Osteoblast (primary cell): ENCODE results near the gene FADS2. TPM values are rescaled to one million over a fixed set of nuclear protein-coding genes. Genes with fewer than 3 reads are reported as not detected.

Source experiments
- DNase-seq: peaks from one replicate; pipeline ENCODE4 v3.0.0; 2011; ENCODE audit warnings: low spot score, mixed read lengths; ENCODE audit not compliant: insufficient read length; ENCODE audit errors: missing footprints
- H2AFZ ChIP-seq: 2 replicates; pipeline ENCODE4 v1.6.0; 2011; ENCODE audit warnings: mild to moderate bottlenecking, low read length
- H3K27ac ChIP-seq: 2 replicates; pipeline ENCODE4 v1.5.1; 2011; ENCODE audit warnings: mild to moderate bottlenecking, low read depth, low read length, moderate library complexity
- H3K27me3 ChIP-seq: 2 replicates; pipeline ENCODE4 v1.6.0; 2012; ENCODE audit warnings: mild to moderate bottlenecking, control low read depth, inconsistent platforms, low read length, moderate library complexity; ENCODE audit not compliant: insufficient read depth
- H3K36me3 ChIP-seq: 2 replicates; pipeline ENCODE4 v1.5.1; 2011; ENCODE audit warnings: mild to moderate bottlenecking, low read length, control low read depth, moderate library complexity; ENCODE audit not compliant: insufficient read depth
- H3K4me1 ChIP-seq: 2 replicates; pipeline ENCODE4 v1.5.1; 2011; ENCODE audit warnings: mild to moderate bottlenecking, low read length, control low read depth, moderate library complexity; ENCODE audit not compliant: insufficient read depth
- H3K4me2 ChIP-seq: 2 replicates; pipeline ENCODE4 v1.6.0; 2011; ENCODE audit warnings: mild to moderate bottlenecking, low read length; ENCODE audit not compliant: insufficient read depth
- H3K4me3 ChIP-seq: fragments of 200-600 bp; sonication (generic); 3 replicates; pipeline ENCODE4 v1.5.1; 2012; ENCODE audit warnings: mild to moderate bottlenecking, low read length, inconsistent platforms; ENCODE audit not compliant: insufficient read depth
- H3K79me2 ChIP-seq: 2 replicates; pipeline ENCODE4 v1.6.0; 2012; ENCODE audit warnings: mild to moderate bottlenecking, low read length, control low read depth, inconsistent platforms; ENCODE audit not compliant: insufficient read depth
- H3K9me3 ChIP-seq: 2 replicates; pipeline ENCODE4 v1.5.1; 2011; ENCODE audit warnings: low read depth, low read length, control low read depth
- H4K20me1 ChIP-seq: 2 replicates; pipeline ENCODE4 v1.6.0; 2012; ENCODE audit warnings: mild to moderate bottlenecking, low read length, control low read depth; ENCODE audit not compliant: insufficient read depth
- total RNA-seq: library from RNA; depleted of rRNA; stranded (reverse); fragments of >200 nt; gene quantifications from 2 replicates; pipeline ENCODE4 v1.2.3, GENCODE V29; 2012
- TF ChIP-seq, protein P1 (sequence below): IDR thresholded peaks from 2 replicates; pipeline ENCODE4 v1.5.1; 2011; ENCODE audit warnings: mild to moderate bottlenecking, low read depth, low read length, moderate library complexity; ENCODE audit errors: extremely low read depth

Gene FADS2
- total RNA-seq, 1 donor, result 275 TPM

DNA sequence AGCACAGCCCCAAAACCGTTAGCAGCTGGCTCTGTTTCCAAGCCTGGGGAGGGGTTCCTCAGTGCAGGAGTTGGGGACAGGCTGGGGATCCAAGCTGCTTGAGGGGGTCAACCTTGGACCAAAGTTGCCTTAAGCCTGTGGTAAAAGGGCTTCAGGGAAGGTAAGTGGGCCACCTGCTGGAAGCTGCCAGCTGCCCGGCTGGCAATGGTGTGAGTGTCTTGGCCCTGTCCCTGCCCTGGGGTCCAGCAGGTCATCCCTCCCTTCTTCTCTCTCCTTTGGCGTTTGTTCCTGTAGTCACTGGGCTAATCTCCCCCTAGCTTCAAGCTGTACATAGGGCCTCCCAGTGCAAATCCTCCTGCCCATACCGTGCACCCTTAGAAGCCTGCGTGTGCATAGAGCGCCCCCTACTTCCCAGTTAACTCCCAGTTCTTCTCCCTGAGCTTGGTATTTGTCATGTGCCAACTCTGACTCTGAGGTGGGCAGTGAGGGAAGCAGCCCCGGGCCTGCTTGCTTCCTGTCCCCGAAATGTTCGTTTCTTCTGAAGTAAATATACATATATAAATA, 40.1 kb upstream of the FADS2 start:
- no peaks in the 10 kb centered on the region for H3K27me3 ChIP-seq
- no peak overlapping the region for H3K4me2 ChIP-seq
- H3K27ac ChIP-seq, result no peak overlapping the region
- H3K4me3 ChIP-seq, result no peak overlapping the region
- TF ChIP-seq, protein P1, sequence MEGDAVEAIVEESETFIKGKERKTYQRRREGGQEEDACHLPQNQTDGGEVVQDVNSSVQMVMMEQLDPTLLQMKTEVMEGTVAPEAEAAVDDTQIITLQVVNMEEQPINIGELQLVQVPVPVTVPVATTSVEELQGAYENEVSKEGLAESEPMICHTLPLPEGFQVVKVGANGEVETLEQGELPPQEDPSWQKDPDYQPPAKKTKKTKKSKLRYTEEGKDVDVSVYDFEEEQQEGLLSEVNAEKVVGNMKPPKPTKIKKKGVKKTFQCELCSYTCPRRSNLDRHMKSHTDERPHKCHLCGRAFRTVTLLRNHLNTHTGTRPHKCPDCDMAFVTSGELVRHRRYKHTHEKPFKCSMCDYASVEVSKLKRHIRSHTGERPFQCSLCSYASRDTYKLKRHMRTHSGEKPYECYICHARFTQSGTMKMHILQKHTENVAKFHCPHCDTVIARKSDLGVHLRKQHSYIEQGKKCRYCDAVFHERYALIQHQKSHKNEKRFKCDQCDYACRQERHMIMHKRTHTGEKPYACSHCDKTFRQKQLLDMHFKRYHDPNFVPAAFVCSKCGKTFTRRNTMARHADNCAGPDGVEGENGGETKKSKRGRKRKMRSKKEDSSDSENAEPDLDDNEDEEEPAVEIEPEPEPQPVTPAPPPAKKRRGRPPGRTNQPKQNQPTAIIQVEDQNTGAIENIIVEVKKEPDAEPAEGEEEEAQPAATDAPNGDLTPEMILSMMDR, result peak; percentile 56
- peaks cover 52% of the 10 kb centered on the region for H3K36me3 ChIP-seq
- peaks cover 5% of the 10 kb centered on the region for H3K4me1 ChIP-seq
- H3K9me3 ChIP-seq, result no peaks in the 10 kb centered on the region
- peaks cover 34% of the 10 kb centered on the region for H3K79me2 ChIP-seq
- peak; percentile 85 for DNase-seq
- H4K20me1 ChIP-seq, result peaks cover 11% of the 10 kb centered on the region
- H2AFZ ChIP-seq, result no peak overlapping the region

DNA sequence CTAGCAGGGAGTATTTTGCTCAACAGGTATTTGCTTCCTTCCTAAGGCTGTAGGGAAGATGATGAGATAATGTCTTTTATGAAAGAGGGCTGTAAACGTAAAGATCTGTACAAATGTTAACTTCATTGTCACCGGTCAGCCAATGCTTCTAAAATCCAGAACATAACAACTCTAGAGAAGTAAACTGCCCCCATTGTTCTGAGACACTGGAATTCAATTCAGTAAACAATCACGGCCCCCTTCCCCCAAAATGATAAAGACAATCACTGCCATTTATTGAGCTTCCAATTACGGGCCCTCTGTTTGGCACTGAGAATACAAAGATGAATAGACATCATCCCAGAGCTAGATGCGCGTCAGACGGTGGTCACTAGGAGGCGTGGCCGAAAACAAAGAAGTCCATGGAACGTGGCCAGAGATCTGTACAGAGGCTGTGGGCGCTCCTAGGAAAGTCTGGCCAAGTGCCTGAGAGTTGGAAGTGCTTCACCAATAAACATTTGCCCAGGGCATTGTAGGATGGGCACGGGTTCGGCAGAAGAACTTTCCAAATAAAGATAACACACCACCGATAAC, 36.3 kb upstream of the FADS2 start:
- peaks cover 11% of the 10 kb centered on the region for H4K20me1 ChIP-seq
- H3K27ac ChIP-seq, result peak overlapping the region; percentile 99
- H3K79me2 ChIP-seq, result peaks cover 71% of the 10 kb centered on the region
- DNase-seq, result peak; percentile 95
- H3K36me3 ChIP-seq, result peaks cover 45% of the 10 kb centered on the region
- no peaks in the 10 kb centered on the region for H3K27me3 ChIP-seq
- no peaks in the 10 kb centered on the region for H3K9me3 ChIP-seq
- H3K4me2 ChIP-seq, result peak overlapping the region; percentile 91
- H3K4me3 ChIP-seq, result peak overlapping the region; percentile 91
- TF ChIP-seq, protein P1, result no peak
- H2AFZ ChIP-seq, result peak overlapping the region; percentile 96
- H3K4me1 ChIP-seq, result peaks cover 11% of the 10 kb centered on the region

DNA sequence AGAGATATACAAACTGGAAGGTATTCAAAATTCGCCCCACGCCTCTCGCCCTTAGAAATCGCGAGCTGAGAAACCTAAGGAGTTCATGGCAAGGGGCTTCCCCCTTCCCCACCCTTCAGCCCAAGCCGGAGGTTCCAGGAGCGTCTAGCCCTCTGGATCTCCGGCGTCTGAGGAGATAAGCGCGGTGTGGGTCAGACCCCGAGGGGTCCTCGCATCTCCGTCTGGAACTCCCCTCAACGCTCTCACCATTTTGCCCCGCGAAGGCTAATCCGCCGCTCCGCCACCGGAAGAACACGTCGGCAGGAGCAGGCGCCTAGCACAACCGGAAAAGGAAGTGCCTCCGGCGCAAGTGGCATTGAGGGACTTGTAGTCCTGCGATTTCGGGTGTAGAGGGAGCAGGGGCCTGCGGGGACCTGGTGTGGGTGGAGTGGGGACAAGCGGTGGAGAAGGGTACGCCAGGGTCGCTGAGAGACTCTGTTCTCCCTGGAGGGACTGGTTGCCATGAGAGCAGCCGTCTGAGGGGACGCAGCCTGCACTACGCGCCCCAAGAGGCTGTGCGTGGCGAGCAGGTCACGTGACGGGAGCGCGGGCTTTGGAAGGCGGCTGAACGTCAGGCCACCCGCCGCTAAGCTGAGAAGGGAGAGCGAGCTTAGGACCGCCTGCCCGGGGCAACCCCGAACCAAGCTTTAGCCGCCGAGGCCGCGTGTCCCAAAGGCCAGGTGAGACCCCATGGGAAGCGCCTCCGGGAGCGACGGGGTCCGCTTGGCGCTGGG, 35.6 kb upstream of the FADS2 start, which contains the start of the genes FEN1 and TMEM258:
Gene FEN1, plus strand, starts transcription at position 602 of the 773 bp plus-strand sequence. CDS start 2,451 bp downstream, outside the sequence.
Gene TMEM258, minus strand, starts transcription at position 290 of the 773 bp plus-strand sequence. Its CDS starts 41 bp downstream, at position 249.
- Histone ChIP-seq H2AFZ (peak within 1 kb of the TSS; percentile 96), H3K9me3 (no peaks in the 10 kb centered on the region), H3K36me3 (peaks cover 39% of the 10 kb centered on the region), H4K20me1 (peaks cover 11% of the 10 kb centered on the region), H3K27ac (peak within 1 kb of the TSS; percentile 99), H3K4me2 (peak within 1 kb of the TSS; percentile 91), H3K4me3 (peak within 1 kb of the TSS; percentile 91), H3K79me2 (peaks cover 74% of the 10 kb centered on the region), H3K27me3 (no peaks in the 10 kb centered on the region), H3K4me1 (peaks cover 11% of the 10 kb centered on the region)
- DNase-seq, result peak; percentile 97
- TF ChIP-seq, protein P1, result no peak
